Suppressor macrophage treated with lipopolysaccharide for 1 hour (primary cell): Measurements from ENCODE around the gene PWWP2B.
"Not testable (repeated sequence)": the region's sequence is repeated elsewhere in the genome, so short reads cannot be mapped to it uniquely, and the experiment has no call there.

Source experiments
- DNase-seq, 3 donors: peaks; one replicate each; pipeline ENCODE4 v3.0.0-alpha.2; 2020 to 2022

The PWWP2B gene

GRCh38 chr10:132382231-132382922, 14.6 kb upstream of the PWWP2B start:
- no peak for DNase-seq

GRCh38 chr10:132383101-132383500, 13.9 kb upstream of the PWWP2B start:
- DNase-seq = no peak

- DNase-seq = no peak
Observed at GRCh38 chr10:132383751-132384196, 13.2 kb upstream of the PWWP2B start.

- no peak for DNase-seq
Observed at GRCh38 chr10:132384618-132385388, 12.2 kb upstream of the PWWP2B start.

- DNase-seq = peak in 1 of 3 donors; percentile 60
Observed at GRCh38 chr10:132385389-132385667, 11.7 kb upstream of the PWWP2B start.

GRCh38 chr10:132385721-132386418, 11.1 kb upstream of the PWWP2B start:
- no peak for DNase-seq

- DNase-seq = no peak
Observed at GRCh38 chr10:132386419-132386831, 10.6 kb upstream of the PWWP2B start.

- DNase-seq = not testable (repeated sequence)
Observed at GRCh38 chr10:132386896-132387295, 10.1 kb upstream of the PWWP2B start.

GRCh38 chr10:132387764-132388210, 9.2 kb upstream of the PWWP2B start:
- DNase-seq = peak; percentile 60 to 87 (median 84)

GRCh38 chr10:132388891-132389432, 8.0 kb upstream of the PWWP2B start:
- DNase-seq = peak; percentile 44 to 67 (median 54)

- no peak for DNase-seq
Observed at GRCh38 chr10:132389433-132390169, 7.4 kb upstream of the PWWP2B start.

- peak in 2 of 3 donors; percentile 33 to 49 for DNase-seq
Observed at GRCh38 chr10:132390170-132390920, 6.7 kb upstream of the PWWP2B start.

- no peak for DNase-seq
Observed at GRCh38 chr10:132390921-132391675, 5.9 kb upstream of the PWWP2B start.

GRCh38 chr10:132391676-132392020, 5.4 kb upstream of the PWWP2B start:
- DNase-seq = no peak

GRCh38 chr10:132392184-132392800, 4.7 kb upstream of the PWWP2B start:
- no peak for DNase-seq

- DNase-seq = no peak
Observed at GRCh38 chr10:132392811-132393694, 3.9 kb upstream of the PWWP2B start.

GRCh38 chr10:132393695-132394181, 3.3 kb upstream of the PWWP2B start:
- no peak for DNase-seq

GRCh38 chr10:132394201-132394811, 2.7 kb upstream of the PWWP2B start:
- DNase-seq = no peak
